ENCODE data around the gene NDRG2. TPM values are rescaled to one million over a fixed set of nuclear protein-coding genes. Genes with fewer than 3 reads are reported as not detected.

The NDRG2 gene
- total and polyA plus RNA-seq, 12 donors, result 242 to 420 (median 293) TPM

DNA sequence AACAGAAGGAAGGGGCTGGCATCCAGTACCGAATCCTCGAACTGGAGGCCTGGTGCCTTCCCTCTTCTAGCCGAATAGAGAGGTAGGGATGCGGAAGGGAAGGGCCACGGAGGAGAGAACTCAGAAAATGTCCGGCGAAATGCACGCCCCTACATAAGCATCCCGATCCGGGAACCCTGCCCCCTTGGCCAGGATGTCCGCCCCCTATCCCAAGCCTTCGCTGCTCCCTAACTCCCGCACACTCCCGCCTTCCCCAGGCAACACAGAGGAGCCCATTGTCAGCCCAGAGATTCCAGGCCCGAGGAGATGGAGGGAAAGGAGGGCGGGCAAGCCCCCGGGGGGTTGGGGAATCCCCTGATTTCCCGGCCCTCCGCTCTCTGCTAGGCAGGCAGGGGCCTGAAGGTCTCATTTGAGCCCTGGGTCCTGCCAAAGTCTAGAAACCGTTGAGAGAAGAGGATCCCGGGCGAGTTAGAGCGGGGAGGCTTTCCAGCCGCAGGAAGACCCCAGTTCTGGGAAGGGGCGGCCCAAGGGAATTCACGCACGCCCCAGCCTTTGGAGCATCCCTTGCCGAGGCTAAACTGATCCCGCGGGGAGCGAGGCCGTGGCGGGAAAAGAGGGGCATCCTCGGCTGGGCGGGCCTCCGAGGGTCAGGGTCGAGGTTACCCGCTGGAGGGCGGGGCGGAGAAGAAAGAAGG, 44.7 kb upstream of the NDRG2 start:
- intact Hi-C loops (cut with DNase I), result loop anchor here (1.0 to 5.0 kb wide), 7 partner anchors 15 to 38 kb away; partner anchors contain the start of gene TMEM253 (in 1 of the 10)
- peak overlapping the region; percentile 61 to 86 (median 78) for H3K4me3 ChIP-seq
- DNase-seq (peak; percentile 45 to 63), ATAC-seq (peak; percentile 12 to 40 (median 26))
- H3K27ac ChIP-seq, result peak overlapping the region; percentile 64 to 98 (median 95)
- H3K9me3 ChIP-seq, result no peaks in the 10 kb centered on the region
- TF ChIP-seq CTCF (IDR thresholded peaks at IDR 0.05), result no peak
- peaks cover 6 to 44% (median 34%) of the 10 kb centered on the region in 9 donors for H3K4me1 ChIP-seq
- peaks cover 0 to 19% (median 8%) of the 10 kb centered on the region in 9 donors for H3K36me3 ChIP-seq
- H3K27me3 ChIP-seq, result peaks cover 0 to 17% (median 0%) of the 10 kb centered on the region in 7 donors
- WGBS, 2 donors, result 1 to 3% methylated on average over 39 to 40 of the region's 40 CpGs

- no peaks in the 10 kb centered on the region for H3K9me3 ChIP-seq
- peak overlapping the region; percentile 61 to 86 (median 78) for H3K4me3 ChIP-seq
- peaks cover 6 to 43% (median 35%) of the 10 kb centered on the region in 9 donors for H3K4me1 ChIP-seq
- WGBS, 2 donors, result 3% methylated on average over 44 to 45 of the region's 45 CpGs
- intact Hi-C loops (cut with DNase I), result loop anchor here (1.0 to 5.0 kb wide), 7 partner anchors 24 to 39 kb away; partner anchors contain the start of gene TMEM253 (in 1 of the 10)
- DNase-seq, result peak; percentile 38 to 73
- peaks cover 0 to 17% (median 0%) of the 10 kb centered on the region in 7 donors for H3K27me3 ChIP-seq
- TF ChIP-seq CTCF (IDR thresholded peaks at IDR 0.05), result peak; percentile 49 to 81 (median 69)
- peaks cover 0 to 11% (median 2%) of the 10 kb centered on the region in 9 donors for H3K36me3 ChIP-seq
- peak; percentile 23 to 63 (median 48) for ATAC-seq
- peak overlapping the region in 9 of 10 donors; percentile 64 to 98 (median 95) for H3K27ac ChIP-seq
Observed at GRCh38 chr14:21068521-21069387, 43.9 kb upstream of the NDRG2 start.

DNA sequence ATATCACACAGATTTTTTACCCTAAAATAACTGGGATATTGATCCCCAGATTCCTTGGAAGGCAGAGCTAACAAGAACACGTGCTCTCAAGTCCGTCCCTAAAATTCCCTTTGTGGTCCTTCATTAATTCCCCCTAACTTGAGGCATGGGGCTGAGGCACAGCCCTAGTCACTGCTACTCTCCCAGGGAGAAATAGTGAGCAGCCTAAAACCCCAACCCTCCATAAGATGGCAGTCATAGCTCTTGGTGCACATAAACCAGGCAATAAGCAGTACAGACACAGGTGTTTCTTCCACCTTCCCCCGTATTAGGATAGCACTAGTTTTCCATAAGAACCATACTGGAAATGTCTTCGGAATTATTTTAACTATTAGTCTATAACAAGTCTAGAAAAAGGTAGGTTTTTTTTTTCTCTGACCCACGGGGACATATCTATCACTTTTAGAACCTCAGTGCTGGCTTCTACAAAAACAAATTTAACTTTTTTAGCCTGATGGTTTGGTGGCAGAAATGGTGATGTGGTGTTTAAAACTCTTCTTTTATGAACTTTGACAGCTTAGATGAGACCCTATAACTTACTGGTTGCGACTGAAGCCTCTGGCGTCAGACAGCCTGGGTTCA, 42.1 kb upstream of the NDRG2 start:
- intact Hi-C loops (cut with DNase I), result loop anchor here in 3 of 10 donors (5.0 kb wide), 2 partner anchors 35 to 40 kb away; partner anchors contain the start of gene TMEM253 (in 1 of the 3)
- TF ChIP-seq CTCF (IDR thresholded peaks at IDR 0.05), result no peak
- no peak for ATAC-seq
- H3K9me3 ChIP-seq, result no peaks in the 10 kb centered on the region
- no peaks in the 10 kb centered on the region for H3K36me3 ChIP-seq
- H3K27me3 ChIP-seq, result peaks cover 0 to 17% (median 0%) of the 10 kb centered on the region in 7 donors
- DNase-seq, result no peak
- H3K4me3 ChIP-seq, result no peak overlapping the region
- peaks cover 6 to 37% (median 27%) of the 10 kb centered on the region in 9 donors for H3K4me1 ChIP-seq
- 82 to 83% methylated on average over 7 of the region's 7 CpGs for WGBS, 2 donors
- peak overlapping the region in 1 of 10 donors; percentile 1 for H3K27ac ChIP-seq

Data from heart right ventricle (tissue), 16 donors.